GM21737 (cell line): ENCODE measurements around the gene PHAX.
"Not testable (repeated sequence)": the region's sequence is repeated elsewhere in the genome, so short reads cannot be mapped to it uniquely, and the experiment has no call there.

Source experiments
- ATAC-seq: cut with Tn5 transposase; IDR thresholded peaks from one replicate; pipeline ENCODE4 v1.9.1; 2021; ENCODE audit warnings: mild to moderate bottlenecking, moderate library complexity; ENCODE audit not compliant: unreplicated experiment

Gene PHAX

GRCh38 chr5:126650463-126650862, 49.7 kb downstream of the PHAX start:
- no peak for ATAC-seq

- no peak for ATAC-seq
Measured at GRCh38 chr5:126651013-126651577, 50.3 kb downstream of the PHAX start.

- no peak for ATAC-seq
Measured at GRCh38 chr5:126656401-126657007, 55.8 kb downstream of the PHAX start.

- no peak for ATAC-seq
Measured at GRCh38 chr5:126658561-126658960, 57.8 kb downstream of the PHAX start.

- no peak for ATAC-seq
Measured at GRCh38 chr5:126659805-126660482, 59.2 kb downstream of the PHAX start.

- no peak for ATAC-seq
Measured at GRCh38 chr5:126664586-126664985, 63.8 kb downstream of the PHAX start.

GRCh38 chr5:126670109-126670508, 69.4 kb downstream of the PHAX start:
- ATAC-seq, result not testable (repeated sequence)

GRCh38 chr5:126671681-126672080, 70.9 kb downstream of the PHAX start:
- not testable (repeated sequence) for ATAC-seq

GRCh38 chr5:126673477-126673876, 72.7 kb downstream of the PHAX start:
- no peak for ATAC-seq

GRCh38 chr5:126674145-126674544, 73.4 kb downstream of the PHAX start:
- no peak for ATAC-seq

- no peak for ATAC-seq
Measured at GRCh38 chr5:126675338-126675737, 74.6 kb downstream of the PHAX start.

- peak; percentile 74 for ATAC-seq
Measured at GRCh38 chr5:126676195-126676624, 75.5 kb downstream of the PHAX start.
